ENCODE data around the gene IZUMO3. TPM values are rescaled to one million over a fixed set of nuclear protein-coding genes. Genes with fewer than 3 reads are reported as not detected.

Gene IZUMO3
- not detected in 2 replicates for total RNA-seq

GRCh38 chr9:24545847-24546522 is at the start of gene IZUMO3:
IZUMO3 (minus strand) TSS chr9:24545897; CDS start chr9:24545649, 248 bp downstream.

